C4-2B (cell line): ENCODE measurements around the gene NPLOC4.

Experiments
- ZFX ChIP-seq: fragments of 450-650 bp; IDR thresholded peaks from 2 replicates; pipeline ENCODE4 v1.6.1; 2017
- TF ChIP-seq, protein P1 (sequence below): fragments of 450-650 bp; conservative IDR thresholded peaks from 2 replicates; pipeline ENCODE4 v1.5.1; 2017; ENCODE audit warnings: mild to moderate bottlenecking

- TF ChIP-seq, protein P1, sequence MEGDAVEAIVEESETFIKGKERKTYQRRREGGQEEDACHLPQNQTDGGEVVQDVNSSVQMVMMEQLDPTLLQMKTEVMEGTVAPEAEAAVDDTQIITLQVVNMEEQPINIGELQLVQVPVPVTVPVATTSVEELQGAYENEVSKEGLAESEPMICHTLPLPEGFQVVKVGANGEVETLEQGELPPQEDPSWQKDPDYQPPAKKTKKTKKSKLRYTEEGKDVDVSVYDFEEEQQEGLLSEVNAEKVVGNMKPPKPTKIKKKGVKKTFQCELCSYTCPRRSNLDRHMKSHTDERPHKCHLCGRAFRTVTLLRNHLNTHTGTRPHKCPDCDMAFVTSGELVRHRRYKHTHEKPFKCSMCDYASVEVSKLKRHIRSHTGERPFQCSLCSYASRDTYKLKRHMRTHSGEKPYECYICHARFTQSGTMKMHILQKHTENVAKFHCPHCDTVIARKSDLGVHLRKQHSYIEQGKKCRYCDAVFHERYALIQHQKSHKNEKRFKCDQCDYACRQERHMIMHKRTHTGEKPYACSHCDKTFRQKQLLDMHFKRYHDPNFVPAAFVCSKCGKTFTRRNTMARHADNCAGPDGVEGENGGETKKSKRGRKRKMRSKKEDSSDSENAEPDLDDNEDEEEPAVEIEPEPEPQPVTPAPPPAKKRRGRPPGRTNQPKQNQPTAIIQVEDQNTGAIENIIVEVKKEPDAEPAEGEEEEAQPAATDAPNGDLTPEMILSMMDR, result no peak
- TF ChIP-seq ZFX, result no peak
These were observed 92.5 kb downstream of the NPLOC4 start for GRCh38 chr17:81544281-81544974.
